WTC11 (cell line): ENCODE data around the gene TAF11L11. TPM values are rescaled to one million over a fixed set of nuclear protein-coding genes. Genes with fewer than 3 reads are reported as not detected.
"Not testable (repeated sequence)": the region's sequence is repeated elsewhere in the genome, so short reads cannot be mapped to it uniquely, and the experiment has no call there.

Source experiments
- ATAC-seq: fragments of 200-7000 bp; cut with Tn5 transposase; 2 replicates; pipeline ENCODE4 v1.10.0; 2021; ENCODE audit warnings: mild to moderate bottlenecking, moderate library complexity
- CTCF ChIA-PET: fragments of 300-600 bp; sonication (Branson Sonifier 250); formaldehyde crosslinking; loops from one replicate; lab custom pipeline; 2021; ENCODE audit warnings: antibody characterized with exemption; lab: Charles Lee
- POLR2A ChIA-PET: fragments of 350-600 bp; sonication (Branson Sonifier 250); formaldehyde crosslinking; loops from one replicate; lab custom pipeline; 2021; ENCODE audit warnings: antibody characterized with exemption; lab: Charles Lee
- DNase-seq: peaks from one replicate; pipeline ENCODE4 v3.0.0; 2021; ENCODE audit warnings: low spot score
- H3K27ac Mint-ChIP-seq: 2 replicates; pipeline ENCODE4 v1.8.0; 2021; ENCODE audit warnings: mixed read lengths
- H3K27me3 Mint-ChIP-seq: 2 replicates; pipeline ENCODE4 v1.8.0; 2021; ENCODE audit warnings: low read depth, mild to moderate bottlenecking, moderate library complexity, mixed read lengths
- H3K36me3 Mint-ChIP-seq: 2 replicates; pipeline ENCODE4 v1.8.0; 2021; ENCODE audit warnings: mixed read lengths
- H3K4me1 Mint-ChIP-seq: 2 replicates; pipeline ENCODE4 v1.8.0; 2022; ENCODE audit warnings: mixed read lengths
- H3K4me3 Mint-ChIP-seq: 2 replicates; pipeline ENCODE4 v1.8.0; 2021; ENCODE audit warnings: mild to moderate bottlenecking, moderate library complexity, mixed read lengths
- H3K9me3 Mint-ChIP-seq: 2 replicates; pipeline ENCODE4 v1.8.0; 2021; ENCODE audit warnings: mixed read lengths
- AFF4 ChIP-seq: sonication (generic); formaldehyde crosslinking; IDR thresholded peaks from 2 replicates; pipeline ENCODE4 v1.8.1; 2023; ENCODE audit warnings: mild to moderate bottlenecking, missing genetic modification reagents, borderline replicate concordance
- CDX4 ChIP-seq: fragments of 250-450 bp; sonication (Bioruptor Pico); IDR thresholded peaks from 2 replicates; pipeline ENCODE4 v1.9.0; 2021; ENCODE audit warnings: moderate library complexity, mild to moderate bottlenecking, inconsistent platforms, borderline replicate concordance
- JAZF1 ChIP-seq: fragments of 250-450 bp; sonication (Bioruptor Pico); IDR thresholded peaks from 2 replicates; pipeline ENCODE4 v1.9.0; 2021; ENCODE audit warnings: moderate library complexity, mild to moderate bottlenecking, inconsistent platforms
- total RNA-seq: library from RNA; stranded (reverse); gene quantifications from 3 replicates; pipeline ENCODE4 v1.2.3, GENCODE V29; 2021

The TAF11L11 gene
- total RNA-seq, 1 experiment from 2014 or later = not detected

- no peak for TF ChIP-seq AFF4
- TF ChIP-seq JAZF1 (CRISPR knock-in tag) = no peak
- no peak for TF ChIP-seq CDX4 (CRISPR knock-in tag)
Measured at GRCh38 chr5:17634160-17634559, 30.2 kb downstream of the TAF11L11 start, which contains the start of gene TAF11L14 (continued).

- H3K4me1 Mint-ChIP-seq, H3K4me3 Mint-ChIP-seq, DNase-seq, H3K27me3 Mint-ChIP-seq, H3K36me3 Mint-ChIP-seq, POLR2A ChIA-PET, CTCF ChIA-PET, ATAC-seq, H3K27ac Mint-ChIP-seq: not testable (repeated sequence)
- H3K9me3 Mint-ChIP-seq = peaks cover 16% of the 10 kb centered on the region
Measured at GRCh38 chr5:17649232-17649631, 45.2 kb downstream of the TAF11L11 start.

DNA sequence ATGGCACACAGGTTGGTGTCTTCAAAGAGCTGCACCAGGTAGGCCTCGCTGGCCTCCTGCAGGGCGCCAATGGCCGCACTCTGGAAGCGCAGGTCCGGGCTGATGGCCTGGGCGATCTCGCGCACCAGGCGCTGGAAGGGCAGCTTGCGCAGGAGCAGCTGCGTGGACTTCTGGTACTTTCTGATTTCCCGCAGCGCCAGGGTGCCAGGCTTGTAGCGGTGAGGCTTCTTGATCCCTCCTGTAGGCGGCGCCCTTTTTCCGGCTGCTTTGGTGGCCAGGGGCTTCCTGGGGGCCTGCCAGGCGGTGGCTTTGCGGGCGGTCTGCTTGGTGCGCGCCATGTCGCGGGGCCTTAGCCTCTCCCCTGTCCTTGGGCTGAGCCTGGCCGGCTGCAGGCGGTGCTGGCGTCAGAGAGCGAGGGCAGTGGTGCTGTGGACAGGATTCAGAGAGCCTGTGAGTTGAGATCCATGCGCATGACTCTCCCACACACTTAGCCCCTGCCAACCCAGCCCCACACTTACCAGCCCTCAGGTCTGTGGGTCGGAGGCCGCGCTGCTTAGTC lies 51.3 kb downstream of the TAF11L11 start:
- POLR2A ChIA-PET, H3K27ac Mint-ChIP-seq, H3K4me3 Mint-ChIP-seq, H3K4me1 Mint-ChIP-seq, H3K36me3 Mint-ChIP-seq, H3K27me3 Mint-ChIP-seq, H3K9me3 Mint-ChIP-seq, CTCF ChIA-PET: not testable (repeated sequence)
- DNase-seq (peak; percentile 38), ATAC-seq (peak; percentile 72)

Other genes with a start within 250 kb of the TAF11L11 start
- gene TAF11L2, start 106.0 kb upstream of the TAF11L11 start, total RNA-seq = not detected in 3 replicates
- not detected in 3 replicates for gene TAF11L3, start 85.8 kb upstream of the TAF11L11 start, total RNA-seq
- gene TAF11L4, start 82.4 kb upstream of the TAF11L11 start, total RNA-seq = not detected in 3 replicates
- gene TAF11L5, start 78.9 kb upstream of the TAF11L11 start, total RNA-seq = not detected in 3 replicates
- not detected in 3 replicates for gene TAF11L6, start 75.5 kb upstream of the TAF11L11 start, total RNA-seq
- gene TAF11L7, start 18.4 kb upstream of the TAF11L11 start, total RNA-seq = not detected in 3 replicates
- not detected in 3 replicates for gene TAF11L8, start 13.2 kb upstream of the TAF11L11 start, total RNA-seq
- gene TAF11L9, start 9.8 kb upstream of the TAF11L11 start, total RNA-seq = not detected in 3 replicates
- gene TAF11L10, start 6.4 kb upstream of the TAF11L11 start, total RNA-seq = not detected in 3 replicates
- not detected in 3 replicates for gene TAF11L12, start 6.2 kb downstream of the TAF11L11 start, total RNA-seq
- gene TAF11L13, start 27.9 kb downstream of the TAF11L11 start, total RNA-seq = not detected in 3 replicates
- gene TAF11L14, start 30.3 kb downstream of the TAF11L11 start, total RNA-seq = not detected in 3 replicates